AG04450 (cell line): ENCODE data around the gene ZFP28. TPM values are rescaled to one million over a fixed set of nuclear protein-coding genes. Genes with fewer than 3 reads are reported as not detected.

Experiments
- CTCF ChIA-PET: fragments of 300-600, 350-600 bp; formaldehyde crosslinking; extraction: SDS; loops from one replicate; lab custom pipeline; 2022; ENCODE audit warnings: antibody characterized with exemption, inconsistent platforms; lab: Charles Lee
- POLR2A ChIA-PET: fragments of 350-600 bp; formaldehyde crosslinking; extraction: SDS; loops from one replicate; lab custom pipeline; 2021; ENCODE audit warnings: antibody characterized with exemption, inconsistent platforms; lab: Yijun Ruan, JAX
- DNase-seq: peaks from one replicate; pipeline ENCODE4 v3.0.0-alpha.2; 2011; ENCODE audit warnings: low read depth, low spot score
- H3K27ac ChIP-seq: one replicate; pipeline ENCODE4 v1.5.1; 2012; ENCODE audit warnings: low read depth, low read length, control low read depth
- H3K27me3 ChIP-seq: one replicate; pipeline ENCODE4 v1.6.0; 2012; ENCODE audit warnings: low read length; ENCODE audit not compliant: control insufficient read depth, insufficient read depth
- H3K4me3 ChIP-seq: 2 replicates; pipeline ENCODE4 v1.5.1; 2011; ENCODE audit warnings: mild to moderate bottlenecking, low read depth, low read length, control low read depth
- H3K9me3 ChIP-seq: 2 replicates; pipeline ENCODE4 v1.5.1; 2012; ENCODE audit warnings: low read length; ENCODE audit not compliant: control insufficient read depth, insufficient read depth
- CTCF ChIP-seq: IDR thresholded peaks from 2 replicates; pipeline ENCODE4 v1.5.1; 2011; ENCODE audit warnings: low read depth, low read length, control low read depth, inconsistent platforms
- polyA plus RNA-seq: library from polyadenylated mRNA; depleted of rRNA; stranded (reverse); fragments of >200 nt; gene quantifications from 2 replicates; pipeline ENCODE4 v1.2.3, GENCODE V29; 2011; rRNA removed

Gene ZFP28
- polyA plus RNA-seq, 1 experiment: 6.5 TPM

- no peak overlapping the region for H3K27ac ChIP-seq
- no peaks in the 10 kb centered on the region for H3K27me3 ChIP-seq
- ChIA-PET POLR2A (no interaction called here), CTCF (no interaction called here)
- no peak for DNase-seq
- no peak overlapping the region for H3K4me3 ChIP-seq
- TF ChIP-seq CTCF: no peak
- H3K9me3 ChIP-seq: peaks cover 56% of the 10 kb centered on the region
Measured at GRCh38 chr19:56601375-56601774, 62.6 kb downstream of the ZFP28 start.

GRCh38 chr19:56603829-56604228 is 65.1 kb downstream of the ZFP28 start:
- H3K9me3 ChIP-seq: peaks cover 56% of the 10 kb centered on the region
- no peak overlapping the region for H3K27ac ChIP-seq
- POLR2A ChIA-PET: no interaction called here
- no peaks in the 10 kb centered on the region for H3K27me3 ChIP-seq
- CTCF ChIA-PET: interaction anchor here (0.6 kb wide), 1 partner anchor 92 kb away, joined by 3 read pairs; no protein-coding TSS in a partner anchor
- H3K4me3 ChIP-seq: no peak overlapping the region
- no peak for TF ChIP-seq CTCF
- no peak for DNase-seq

Other genes with a start within 250 kb of the ZFP28 start
- 3.7 and 5.8 TPM in 2 replicates for gene ZSCAN5A, start 224.1 kb upstream of the ZFP28 start, polyA plus RNA-seq
- gene ZNF582, start 145.4 kb upstream of the ZFP28 start, polyA plus RNA-seq: 3.1 and 3.9 TPM in 2 replicates
- gene ZNF583, start 134.6 kb upstream of the ZFP28 start, polyA plus RNA-seq: 4.5 and 6.2 TPM in 2 replicates
- gene ZNF667, start 61.6 kb upstream of the ZFP28 start, polyA plus RNA-seq: 3.4 and 4.4 TPM in 2 replicates
- gene ZNF471, start 31.1 kb upstream of the ZFP28 start, polyA plus RNA-seq: 4.4 and 5.6 TPM in 2 replicates
- 3.3 and 3.8 TPM in 2 replicates for gene ZNF470, start 28.5 kb downstream of the ZFP28 start, polyA plus RNA-seq
- gene ZNF71, start 56.4 kb downstream of the ZFP28 start, polyA plus RNA-seq: 4.7 and 6.4 TPM in 2 replicates
- gene SMIM17, start 104.2 kb downstream of the ZFP28 start, polyA plus RNA-seq: 0.17 and 0.20 TPM in 2 replicates
- gene ZNF835, start 132.8 kb downstream of the ZFP28 start, polyA plus RNA-seq: not detected in 2 replicates